Right hindlimb (tissue), 1 donor: ENCODE measurements around the gene HBG2.
"Not testable (repeated sequence)": the region's sequence is repeated elsewhere in the genome, so short reads cannot be mapped to it uniquely, and the experiment has no call there.

Source experiments
- DNase-seq: peaks from one replicate; pipeline ENCODE4 v3.0.0-alpha.2; 2018

Gene HBG2

DNA sequence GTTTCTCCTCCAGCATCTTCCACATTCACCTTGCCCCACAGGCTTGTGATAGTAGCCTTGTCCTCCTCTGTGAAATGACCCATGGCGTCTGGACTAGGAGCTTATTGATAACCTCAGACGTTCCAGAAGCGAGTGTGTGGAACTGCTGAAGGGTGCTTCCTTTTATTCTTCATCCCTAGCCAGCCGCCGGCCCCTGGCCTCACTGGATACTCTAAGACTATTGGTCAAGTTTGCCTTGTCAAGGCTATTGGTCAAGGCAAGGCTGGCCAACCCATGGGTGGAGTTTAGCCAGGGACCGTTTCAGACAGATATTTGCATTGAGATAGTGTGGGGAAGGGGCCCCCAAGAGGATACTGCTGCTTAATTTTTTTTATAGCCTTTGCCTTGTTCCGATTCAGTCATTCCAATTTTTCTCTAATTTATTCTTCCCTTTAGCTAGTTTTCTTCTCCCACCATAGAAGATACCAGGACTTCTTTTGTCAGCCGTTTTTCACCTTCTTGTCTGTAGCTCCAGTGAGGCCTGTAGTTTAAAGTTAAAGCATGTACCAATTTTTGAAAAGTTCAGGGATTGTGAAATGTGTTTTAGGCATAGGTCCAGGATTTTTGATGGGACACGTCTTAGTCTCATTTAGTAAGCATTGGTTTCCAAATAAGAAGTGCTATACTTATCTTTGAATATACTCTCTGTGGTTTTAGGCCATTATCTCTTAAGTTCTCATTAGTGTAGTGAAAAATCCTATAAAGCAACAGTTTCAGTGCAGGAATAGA is at the start of gene HBG2:
TSS of gene HBG2 (minus strand) at position 136 of the 768 bp plus-strand sequence. CDS start at position 83, 53 bp downstream.
- not testable (repeated sequence) for DNase-seq

DNA sequence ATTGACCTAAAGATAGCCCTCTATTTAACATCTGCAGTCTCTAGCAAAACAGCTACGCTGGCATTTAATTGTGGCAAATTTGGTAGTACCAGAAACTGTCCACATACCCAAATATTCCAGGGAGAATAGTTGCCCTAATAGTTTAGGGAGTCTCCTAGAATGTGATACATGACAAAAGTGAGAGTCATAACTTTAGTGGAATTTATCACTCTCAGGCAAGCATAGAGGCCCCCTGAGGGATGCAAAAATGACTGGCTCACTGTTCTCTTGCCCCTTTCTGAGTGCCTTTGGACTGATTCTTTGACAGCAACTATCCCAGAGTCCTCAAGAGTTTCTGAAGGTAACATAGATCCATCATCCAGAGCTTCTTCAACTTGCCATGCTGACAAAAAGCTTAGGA is 49.5 kb upstream of the HBG2 start:
- no peak for DNase-seq

DNA sequence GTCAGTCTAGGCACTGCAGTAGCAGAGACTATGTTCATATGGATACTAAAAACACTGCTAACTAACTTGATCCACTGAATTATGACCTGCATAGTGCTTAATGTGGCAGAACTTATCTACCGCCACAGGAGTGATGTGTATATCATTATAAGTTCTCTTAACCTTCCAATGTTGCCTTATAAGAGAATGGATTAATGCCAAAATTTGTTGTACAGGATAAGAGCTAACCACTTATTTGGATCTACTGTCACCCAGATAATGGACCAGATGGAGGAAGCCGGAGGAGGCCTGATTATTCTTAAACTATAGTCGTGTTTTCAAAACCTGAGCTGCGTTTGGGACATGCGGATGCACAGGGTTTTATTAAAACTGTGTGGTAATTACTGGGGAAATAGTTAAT is 49.0 kb upstream of the HBG2 start:
- no peak for DNase-seq

DNA sequence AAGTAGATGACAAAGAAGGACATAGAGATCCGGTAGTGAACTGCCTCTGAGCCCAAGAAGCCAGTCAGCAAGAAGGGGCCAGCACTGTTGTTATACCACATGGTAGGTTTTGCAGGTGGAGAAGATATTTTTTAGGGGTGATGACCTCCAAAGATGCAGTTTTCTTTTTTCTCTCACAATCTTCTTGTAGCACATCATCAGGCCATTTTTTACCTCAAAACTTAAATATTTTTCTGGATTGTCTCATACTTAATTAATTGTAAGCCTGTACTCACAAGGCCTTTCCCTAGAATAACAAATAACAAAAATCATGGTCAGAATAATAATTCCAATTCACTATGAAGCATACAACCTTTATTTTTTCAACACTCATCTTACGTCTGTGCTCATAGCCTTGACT is 47.3 kb upstream of the HBG2 start, which contains the start of gene OR51B4:
TSS of gene OR51B4 (minus strand) at position 101 of the 400 bp plus-strand sequence. CDS start at position 101, 0 bp downstream.
- DNase-seq = no peak

DNA sequence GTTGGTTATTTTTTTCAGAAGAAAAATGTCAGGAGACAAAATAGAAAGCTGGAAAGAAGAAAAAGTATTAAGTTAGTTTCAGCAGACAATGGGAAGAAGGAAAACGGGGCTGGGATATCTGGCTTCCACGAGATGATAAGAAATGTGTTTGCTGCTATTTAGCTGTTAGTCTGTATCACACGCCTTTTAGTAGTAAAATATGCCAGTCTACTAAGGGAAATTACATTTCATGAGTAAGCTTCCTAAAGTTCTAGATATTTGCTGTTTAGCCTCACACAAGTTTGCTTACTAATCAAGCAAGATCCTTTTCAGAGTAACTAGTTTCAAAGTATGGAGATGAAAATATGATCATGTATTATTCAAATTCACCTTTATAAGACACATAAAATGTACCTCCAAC is 45.7 kb upstream of the HBG2 start:
- no peak for DNase-seq

DNA sequence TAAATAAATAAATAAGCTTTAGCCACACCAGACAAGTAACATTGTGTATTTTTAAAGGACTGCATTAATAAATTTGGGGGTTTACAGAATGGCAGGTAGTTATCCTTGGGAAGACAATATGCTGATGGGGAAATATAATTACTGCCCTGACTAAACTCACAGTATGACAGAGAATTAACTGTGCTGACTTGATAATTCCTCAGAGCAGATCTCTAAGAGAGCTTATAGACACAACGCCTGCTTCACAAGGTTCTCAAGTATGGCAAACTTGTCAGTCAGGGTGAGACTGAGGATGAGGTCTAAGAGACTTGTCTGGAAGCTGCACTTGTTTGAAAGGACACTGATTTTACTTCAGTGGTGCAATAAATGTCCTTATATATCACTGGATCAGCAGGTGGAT is 43.9 kb upstream of the HBG2 start:
- no peak for DNase-seq

DNA sequence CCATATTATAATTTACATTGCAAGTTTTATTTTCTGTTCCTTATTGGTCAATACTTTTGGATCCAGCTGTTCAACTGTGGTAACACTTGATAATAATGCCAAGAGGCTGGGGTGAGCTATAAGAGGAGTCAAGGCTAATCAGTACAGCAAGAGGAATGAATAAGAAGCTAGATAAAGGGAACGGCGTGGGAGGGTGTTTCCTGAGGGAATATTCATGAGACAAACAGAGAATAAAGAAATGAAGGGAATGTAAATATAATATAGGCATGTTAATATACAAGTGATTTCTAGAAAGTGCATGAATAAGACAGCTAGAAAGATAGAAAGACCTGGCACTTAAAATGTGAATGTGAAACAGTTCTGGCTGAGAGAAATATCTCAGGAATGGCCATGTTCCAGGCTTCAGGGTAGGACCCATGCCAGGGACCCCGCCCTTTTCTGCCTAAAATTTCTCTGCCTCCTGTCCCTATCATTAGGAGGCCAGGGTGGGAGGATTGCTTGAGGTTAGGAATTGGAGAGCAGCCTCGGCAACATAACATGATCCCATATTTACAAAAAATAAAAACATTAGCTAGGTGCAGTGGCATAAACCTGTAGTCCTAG is 43.2 kb upstream of the HBG2 start:
- DNase-seq = no peak

DNA sequence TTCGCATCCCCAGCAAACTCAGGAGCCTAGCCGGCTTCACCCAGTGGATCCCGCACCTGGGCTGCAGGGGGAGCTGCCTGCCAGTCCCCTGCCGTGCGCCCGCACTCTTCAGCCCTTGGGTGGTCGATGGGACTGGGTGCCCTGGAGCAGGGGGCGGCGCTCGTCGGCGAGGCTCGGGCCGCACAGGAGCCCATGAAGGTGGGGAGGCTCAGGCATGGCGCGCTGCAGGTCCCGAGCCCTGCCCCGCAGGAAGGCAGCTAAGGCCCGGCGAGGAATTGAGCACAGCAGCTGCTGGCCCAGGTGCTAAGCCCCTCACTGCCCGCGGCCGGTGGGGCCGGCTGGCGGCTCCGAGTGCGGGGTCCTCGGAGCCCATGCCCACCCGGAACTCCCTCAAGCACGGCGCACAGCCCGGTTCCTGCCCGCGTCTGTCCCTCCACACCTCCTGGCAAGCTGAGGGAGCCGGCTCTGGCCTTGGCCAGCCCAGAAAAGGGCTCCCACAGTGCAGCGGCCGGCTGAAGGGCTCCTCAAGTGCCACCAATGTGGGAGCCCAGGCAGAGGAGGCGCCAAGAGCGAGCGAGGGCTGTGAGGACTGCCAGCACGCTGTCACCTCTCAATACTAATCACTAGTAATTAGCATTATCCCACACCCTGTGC is 39.9 kb upstream of the HBG2 start:
- DNase-seq = not testable (repeated sequence)

DNA sequence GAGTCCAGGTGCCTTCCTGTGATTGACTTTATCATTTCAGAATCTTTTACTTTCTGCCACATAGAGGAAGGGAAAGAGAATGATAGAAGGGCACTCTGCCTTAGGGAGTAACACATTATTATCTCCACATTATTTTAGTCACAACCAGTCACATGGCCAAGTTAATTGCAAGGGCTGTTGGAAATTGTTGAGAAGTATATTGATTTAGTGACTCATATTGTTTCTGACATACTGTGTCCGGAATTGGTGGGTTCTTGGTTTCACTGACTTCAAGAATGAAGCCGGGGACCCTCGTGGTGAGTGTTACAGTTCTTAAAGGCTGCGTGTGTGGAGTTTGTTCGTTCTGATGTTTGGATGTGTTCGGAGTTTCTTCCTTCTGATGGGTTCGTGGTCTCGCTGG is 38.4 kb upstream of the HBG2 start:
- no peak for DNase-seq

DNA sequence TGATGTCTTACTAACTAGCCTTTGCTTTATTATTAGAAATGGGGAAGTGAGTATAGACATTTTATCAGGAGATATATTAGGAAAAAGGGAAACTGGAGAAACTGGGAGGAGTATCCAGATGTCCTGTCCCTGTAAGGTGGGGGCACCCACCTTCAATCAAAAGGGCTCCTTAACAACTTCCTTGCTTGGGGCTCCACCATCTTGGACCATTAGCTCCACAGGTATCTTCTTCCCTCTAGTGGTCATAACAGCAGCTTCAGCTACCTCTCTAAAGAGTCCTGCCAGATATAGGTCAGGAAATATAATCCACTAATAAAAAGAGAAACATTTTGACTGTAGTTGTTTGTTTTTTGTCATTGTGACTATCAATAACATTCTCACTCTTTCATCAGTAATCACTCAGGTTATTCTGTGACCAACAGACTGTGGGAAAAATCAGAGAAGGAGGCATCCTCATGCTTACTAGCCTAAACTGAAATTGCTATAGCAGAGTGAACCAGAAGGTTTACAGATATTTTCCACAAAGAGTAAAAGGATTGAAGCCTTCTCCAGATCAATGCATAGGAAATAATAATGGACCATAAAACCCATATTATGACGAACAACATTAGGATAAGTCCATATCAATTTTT is 36.7 kb upstream of the HBG2 start:
- no peak for DNase-seq

DNA sequence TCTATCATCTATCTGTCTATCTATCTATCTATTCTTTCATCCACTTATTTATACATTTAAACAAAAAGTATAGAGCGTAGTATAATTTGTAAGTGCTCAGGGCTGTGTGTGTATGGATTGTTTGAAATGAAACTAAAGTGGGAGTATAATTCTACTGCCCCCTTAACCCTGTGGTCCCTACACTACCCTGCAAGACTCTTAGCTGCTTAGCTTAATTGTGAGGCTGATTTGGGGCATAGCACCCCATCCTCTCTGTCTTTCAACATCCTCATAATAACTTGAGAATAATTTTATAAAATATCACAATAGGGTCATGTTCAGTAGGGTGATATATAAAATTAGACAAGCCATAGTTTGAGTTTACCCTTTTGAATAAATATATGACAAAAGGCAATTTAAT is 35.5 kb upstream of the HBG2 start:
- DNase-seq = no peak

DNA sequence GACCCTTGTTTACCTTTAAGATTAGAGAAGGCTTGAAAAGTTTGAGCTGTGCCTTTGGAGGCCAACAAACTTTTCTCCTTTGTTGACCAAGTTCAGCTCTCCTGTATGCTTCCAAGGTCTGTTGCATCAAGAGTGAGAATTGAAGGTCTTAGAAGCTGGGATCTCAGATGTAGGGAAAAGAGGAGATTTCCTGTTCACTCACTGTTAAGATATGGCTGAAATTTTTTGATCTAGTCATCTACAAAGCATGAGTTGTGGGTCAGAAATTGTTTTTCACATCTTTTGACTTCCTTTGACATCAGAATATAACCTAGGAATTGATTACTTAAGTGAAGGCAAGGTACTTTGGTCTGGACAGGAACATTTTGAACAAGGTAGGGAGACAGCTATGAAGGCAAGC is 35.1 kb upstream of the HBG2 start:
- no peak for DNase-seq

DNA sequence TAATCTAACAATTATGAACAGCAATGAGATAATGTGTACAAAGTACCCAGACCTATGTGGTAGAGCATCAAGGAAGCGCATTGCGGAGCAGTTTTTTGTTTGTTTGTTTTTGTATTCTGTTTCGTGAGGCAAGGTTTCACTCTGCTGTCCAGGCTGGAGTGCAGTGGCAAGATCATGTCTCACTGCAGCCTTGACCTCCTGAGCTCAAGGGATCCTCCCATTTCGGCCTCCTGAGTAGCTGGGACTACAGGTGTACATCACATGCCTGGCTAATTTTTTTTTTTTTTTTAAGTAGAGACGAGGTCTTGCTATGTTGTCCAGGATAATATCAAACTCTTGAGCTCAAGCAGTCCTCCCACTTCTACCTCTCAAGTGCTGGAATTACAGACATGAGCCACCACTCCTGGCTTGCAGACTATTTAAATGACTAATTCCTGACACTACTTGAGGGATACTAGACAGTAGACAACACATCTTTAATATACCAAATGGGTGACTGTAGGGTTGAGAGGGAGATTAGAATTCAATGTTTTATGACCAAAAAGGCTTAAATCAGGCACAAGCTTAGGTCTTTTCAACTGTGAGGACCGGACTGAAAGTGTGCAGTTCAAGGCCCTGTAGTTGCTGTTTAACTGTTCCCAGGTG is 34.4 kb upstream of the HBG2 start:
- no peak for DNase-seq

DNA sequence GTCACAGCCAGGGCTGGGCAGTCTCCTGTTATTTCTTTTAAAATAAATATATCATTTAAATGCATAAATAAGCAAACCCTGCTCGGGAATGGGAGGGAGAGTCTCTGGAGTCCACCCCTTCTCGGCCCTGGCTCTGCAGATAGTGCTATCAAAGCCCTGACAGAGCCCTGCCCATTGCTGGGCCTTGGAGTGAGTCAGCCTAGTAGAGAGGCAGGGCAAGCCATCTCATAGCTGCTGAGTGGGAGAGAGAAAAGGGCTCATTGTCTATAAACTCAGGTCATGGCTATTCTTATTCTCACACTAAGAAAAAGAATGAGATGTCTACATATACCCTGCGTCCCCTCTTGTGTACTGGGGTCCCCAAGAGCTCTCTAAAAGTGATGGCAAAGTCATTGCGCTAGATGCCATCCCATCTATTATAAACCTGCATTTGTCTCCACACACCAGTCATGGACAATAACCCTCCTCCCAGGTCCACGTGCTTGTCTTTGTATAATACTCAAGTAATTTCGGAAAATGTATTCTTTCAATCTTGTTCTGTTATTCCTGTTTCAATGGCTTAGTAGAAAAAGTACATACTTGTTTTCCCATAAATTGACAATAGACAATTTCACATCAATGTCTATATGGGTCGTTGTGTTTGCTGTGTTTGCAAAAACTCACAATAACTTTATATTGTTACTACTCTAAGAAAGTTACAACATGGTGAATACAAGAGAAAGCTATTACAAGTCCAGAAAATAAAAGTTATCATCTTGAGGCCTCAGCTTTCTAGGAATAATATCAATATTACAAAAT is 33.7 kb upstream of the HBG2 start:
- no peak for DNase-seq

DNA sequence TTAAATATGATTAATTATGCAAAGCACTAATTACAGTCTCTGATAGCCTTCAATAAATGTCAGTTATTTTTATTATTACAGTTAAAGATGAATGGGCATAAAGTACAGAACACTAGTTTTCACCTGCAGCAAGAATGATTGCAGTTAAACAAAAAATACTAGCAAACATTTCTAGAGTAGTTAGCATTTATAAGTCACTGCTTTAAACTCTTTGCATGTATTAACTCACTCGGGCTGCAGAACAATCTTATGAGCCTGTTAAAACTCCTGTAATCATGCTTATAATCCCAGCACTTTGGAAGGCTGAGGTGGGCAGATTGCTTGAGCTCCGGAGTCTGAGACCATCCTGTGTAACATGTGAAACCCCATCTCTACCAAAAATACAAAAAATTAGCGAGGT is 32.3 kb upstream of the HBG2 start:
- DNase-seq = no peak

DNA sequence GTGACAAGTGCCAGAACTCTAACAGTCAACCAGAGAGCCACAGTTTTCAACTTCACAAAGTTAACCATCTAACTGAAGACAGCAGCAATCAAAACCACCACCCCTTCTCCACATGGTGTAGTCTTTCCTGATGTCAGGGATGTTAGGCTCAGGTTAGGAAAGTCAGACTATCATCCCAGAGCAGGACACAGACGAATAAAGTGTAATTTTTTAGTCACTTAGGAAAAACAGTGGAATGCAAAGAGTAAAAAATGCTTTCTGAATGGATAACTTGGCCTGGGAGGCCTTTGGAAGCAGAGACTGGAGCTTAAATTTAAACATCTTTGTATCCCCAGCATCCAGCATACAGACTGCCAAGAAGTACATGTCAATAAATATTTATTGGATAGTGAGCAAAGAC is 31.8 kb upstream of the HBG2 start:
- DNase-seq = no peak

DNA sequence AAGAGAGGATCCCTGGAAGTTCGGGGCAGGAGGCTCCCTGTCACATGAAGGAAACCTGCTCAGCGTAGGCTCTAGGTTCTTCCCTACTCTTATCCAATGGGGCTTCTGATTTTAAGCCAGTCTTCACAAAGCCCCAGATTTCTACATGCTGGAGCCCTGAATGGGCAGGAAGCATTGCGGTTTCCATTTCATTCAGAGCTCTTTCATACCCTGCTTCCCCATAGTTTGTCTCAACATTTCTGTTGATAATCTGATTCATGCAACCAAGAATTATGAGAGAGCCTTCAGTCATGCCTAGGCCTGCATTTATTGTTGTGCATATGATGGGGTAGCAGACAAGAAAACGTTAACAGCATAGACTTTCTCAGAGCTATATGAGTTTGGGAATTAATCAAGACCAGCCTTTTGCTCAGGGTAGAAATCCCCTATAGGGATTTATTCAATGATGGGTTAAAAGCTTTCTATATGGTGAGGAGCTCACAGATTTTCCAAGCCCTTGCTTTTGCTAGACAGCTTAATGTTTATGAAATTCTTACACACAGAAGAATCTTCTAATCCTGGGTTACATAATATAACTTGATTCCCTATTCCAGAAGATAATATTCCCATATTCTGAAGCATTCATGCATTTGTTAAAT is 31.2 kb upstream of the HBG2 start:
- DNase-seq = no peak

DNA sequence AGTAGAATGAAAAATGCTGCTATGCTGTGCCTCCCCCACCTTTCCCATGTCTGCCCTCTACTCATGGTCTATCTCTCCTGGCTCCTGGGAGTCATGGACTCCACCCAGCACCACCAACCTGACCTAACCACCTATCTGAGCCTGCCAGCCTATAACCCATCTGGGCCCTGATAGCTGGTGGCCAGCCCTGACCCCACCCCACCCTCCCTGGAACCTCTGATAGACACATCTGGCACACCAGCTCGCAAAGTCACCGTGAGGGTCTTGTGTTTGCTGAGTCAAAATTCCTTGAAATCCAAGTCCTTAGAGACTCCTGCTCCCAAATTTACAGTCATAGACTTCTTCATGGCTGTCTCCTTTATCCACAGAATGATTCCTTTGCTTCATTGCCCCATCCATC is 30.1 kb upstream of the HBG2 start:
- no peak for DNase-seq

DNA sequence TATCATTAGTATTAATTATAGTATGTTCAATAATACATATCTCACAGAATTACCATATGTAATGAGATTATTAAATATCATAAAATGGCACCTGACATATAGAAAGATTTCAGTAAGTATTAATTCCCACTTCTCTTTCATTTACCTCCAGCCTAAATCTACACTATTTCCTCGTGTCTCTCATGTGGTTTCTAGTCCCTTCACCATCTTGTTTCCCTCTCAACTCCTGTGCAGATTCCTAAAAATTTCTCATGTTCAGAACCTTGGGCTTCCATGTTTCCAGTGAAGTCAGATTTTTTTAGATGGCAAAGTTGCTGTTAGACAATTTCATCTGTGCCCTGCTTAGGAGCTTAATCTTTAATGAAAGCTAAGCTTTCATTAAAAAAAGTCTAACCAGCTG is 29.3 kb upstream of the HBG2 start:
- DNase-seq = no peak

DNA sequence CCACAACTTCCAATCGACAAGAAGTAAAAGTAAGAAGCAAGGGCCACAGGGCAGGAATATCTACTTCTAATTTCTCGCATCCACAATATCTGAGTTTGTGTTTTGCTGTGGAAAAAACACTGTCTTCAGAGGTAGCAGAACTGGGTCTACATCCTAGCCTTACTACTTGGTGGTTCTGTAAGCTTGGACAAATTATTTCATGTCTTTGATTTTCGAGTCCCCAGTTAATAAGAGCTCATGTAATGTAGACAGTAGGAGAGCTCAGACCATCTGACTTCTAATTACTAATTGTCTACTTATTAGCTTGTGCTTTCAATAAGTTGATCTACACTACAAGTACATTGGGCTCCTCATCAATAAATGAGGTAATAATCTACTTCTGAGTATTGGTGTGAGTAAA is 28.5 kb upstream of the HBG2 start:
- no peak for DNase-seq

DNA sequence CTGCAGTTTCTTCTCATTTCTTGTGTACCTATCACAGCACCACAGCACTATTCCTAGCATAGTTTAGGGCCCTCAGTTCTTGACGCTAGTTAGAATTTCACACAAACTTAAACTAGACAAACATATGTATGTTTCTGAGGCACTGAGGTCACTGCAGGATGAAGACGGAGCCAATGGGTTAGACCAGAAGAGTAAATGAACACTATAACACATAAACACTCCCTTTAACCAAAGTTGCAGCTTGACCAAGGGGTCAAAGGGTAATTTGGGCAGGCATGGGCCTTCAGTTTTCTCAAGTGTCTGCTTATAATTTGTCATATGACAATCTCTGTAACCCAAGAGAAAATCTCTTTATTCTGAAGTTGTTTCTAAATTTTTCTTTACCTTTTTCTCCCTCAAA is 28.0 kb upstream of the HBG2 start:
- DNase-seq = no peak

DNA sequence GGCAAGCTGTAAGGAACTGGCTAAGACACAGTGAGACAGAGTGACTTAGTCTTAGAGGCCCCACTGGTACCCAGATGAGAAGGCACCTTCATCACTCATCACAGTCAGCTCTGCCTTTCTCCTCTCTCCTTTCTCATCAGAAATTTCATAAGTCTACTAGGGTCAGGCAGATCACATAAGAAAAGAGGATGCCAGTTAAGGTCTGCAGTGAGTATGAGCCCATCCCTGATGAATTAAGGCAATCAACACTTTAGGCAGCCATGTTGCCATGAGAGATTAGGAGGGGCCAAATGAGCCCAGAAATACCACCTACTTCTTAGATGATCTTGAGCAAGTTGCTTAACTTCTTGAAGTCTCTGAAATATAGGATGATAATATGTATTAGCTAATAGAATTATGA is 27.0 kb upstream of the HBG2 start:
- DNase-seq = no peak
